Stimulated activated CD8-positive, alpha-beta memory T cell treated with anti-CD3 and anti-CD28 coated beads, Interleukin-4, amount 100 ng/mL, for 24 hours (primary cell): ENCODE results near the gene NCF4.

Experiments
- DNase-seq: peaks from one replicate; pipeline ENCODE4 v3.0.0-alpha.2; 2020; ENCODE audit warnings: low read depth

The NCF4 gene

GRCh38 chr22:36864454-36865215 lies 3.8 kb downstream of the NCF4 start:
- no peak for DNase-seq

- DNase-seq: no peak
These were observed 4.5 kb downstream of the NCF4 start for GRCh38 chr22:36865346-36865745.

GRCh38 chr22:36867695-36868094 lies 6.9 kb downstream of the NCF4 start:
- DNase-seq: no peak

- no peak for DNase-seq
These were observed 7.9 kb downstream of the NCF4 start for GRCh38 chr22:36868546-36869181.

DNA sequence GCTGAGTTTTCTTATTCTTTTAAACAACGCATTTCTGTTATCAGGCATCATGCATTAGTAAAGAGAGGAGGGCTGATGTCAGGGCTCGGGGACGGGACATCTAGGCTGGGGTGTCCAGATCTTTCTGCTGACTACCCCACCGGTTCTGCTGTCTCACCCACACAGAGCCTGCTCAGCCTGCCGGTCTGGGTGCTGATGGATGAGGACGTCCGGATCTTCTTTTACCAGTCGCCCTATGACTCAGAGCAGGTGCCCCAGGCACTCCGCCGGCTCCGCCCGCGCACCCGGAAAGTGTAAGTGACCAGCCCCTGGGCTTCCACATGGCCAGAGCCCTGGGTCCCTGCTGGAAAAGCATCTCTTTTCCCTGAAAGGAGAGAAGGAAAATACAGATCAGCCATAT lies 9.4 kb downstream of the NCF4 start:
- no peak for DNase-seq

- no peak for DNase-seq
These were observed 10.9 kb downstream of the NCF4 start for GRCh38 chr22:36871669-36872081.

GRCh38 chr22:36872084-36872483 lies 11.3 kb downstream of the NCF4 start:
- no peak for DNase-seq

GRCh38 chr22:36872866-36873498 lies 12.2 kb downstream of the NCF4 start:
- DNase-seq: no peak

DNA sequence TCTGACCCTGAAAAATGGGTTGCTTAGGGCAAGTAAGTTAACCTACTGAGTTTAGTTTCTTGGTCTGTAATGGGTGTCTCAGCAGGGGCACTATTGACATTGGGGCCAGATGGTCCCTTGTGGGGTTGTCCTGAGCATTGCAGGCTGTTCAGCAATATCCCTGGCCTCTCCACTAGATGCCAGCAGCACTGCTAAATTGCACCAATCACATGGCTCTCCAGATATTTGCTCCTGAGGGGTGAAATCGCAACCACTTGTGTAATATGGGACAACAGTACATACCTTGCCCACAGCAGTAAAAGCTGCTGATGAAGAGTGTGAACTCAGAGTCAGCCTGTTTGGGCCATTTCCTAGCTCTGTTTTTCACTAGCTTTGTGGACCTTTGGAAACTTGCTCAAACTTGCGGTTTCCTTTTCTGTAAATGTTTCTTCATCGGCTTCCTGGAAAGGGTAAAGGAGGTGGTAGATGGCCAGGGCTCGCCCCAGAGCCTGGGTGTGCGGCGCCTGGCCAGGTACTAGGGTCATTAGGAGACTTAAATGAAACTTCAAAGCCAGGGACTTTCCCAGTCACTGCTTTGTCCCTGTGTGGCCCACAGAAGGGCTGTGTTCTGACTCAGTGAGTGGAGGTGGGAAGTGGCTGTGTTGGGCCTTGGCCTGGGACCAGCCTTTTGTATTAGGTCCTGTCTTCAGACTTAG lies 13.0 kb downstream of the NCF4 start:
- DNase-seq: peak; percentile 15

DNA sequence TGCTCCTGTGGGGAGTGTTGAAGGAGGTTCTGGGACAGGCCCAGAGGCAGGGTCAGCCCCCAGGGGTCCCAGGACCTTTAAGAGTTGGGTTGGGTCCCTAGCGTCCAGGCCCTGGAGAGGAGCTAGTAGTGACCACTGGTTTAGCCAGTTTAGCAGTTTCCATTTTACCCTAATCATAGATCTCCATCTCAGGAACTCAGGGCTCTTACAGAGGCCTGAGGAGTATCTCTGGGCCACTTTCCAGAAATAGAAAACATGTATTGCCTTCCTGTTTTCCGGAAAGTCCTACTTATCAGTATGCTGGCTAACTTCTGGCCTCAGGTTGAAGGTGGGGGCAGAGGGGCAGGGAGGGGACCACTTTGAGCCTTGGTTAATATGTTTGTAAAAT lies 13.5 kb downstream of the NCF4 start:
- no peak for DNase-seq

DNA sequence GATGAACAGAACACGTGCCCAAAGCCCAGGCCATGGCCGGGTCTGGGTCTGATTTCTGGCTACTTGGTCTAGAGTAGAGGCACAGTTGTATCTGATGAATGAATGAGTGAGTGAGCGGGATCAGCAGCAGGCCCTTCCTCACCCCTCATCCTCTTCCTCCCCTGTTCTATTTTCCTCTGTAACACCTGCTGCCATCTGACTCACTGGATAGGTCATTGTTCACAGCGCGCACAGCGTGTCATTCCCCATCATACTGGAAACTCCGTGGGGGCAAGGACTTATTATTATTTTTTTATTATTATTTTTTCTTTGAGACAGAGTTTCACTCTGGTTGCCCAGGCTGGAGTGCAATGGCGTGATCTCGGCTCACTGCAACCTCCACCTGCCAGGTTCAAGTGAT lies 13.9 kb downstream of the NCF4 start:
- no peak for DNase-seq

DNA sequence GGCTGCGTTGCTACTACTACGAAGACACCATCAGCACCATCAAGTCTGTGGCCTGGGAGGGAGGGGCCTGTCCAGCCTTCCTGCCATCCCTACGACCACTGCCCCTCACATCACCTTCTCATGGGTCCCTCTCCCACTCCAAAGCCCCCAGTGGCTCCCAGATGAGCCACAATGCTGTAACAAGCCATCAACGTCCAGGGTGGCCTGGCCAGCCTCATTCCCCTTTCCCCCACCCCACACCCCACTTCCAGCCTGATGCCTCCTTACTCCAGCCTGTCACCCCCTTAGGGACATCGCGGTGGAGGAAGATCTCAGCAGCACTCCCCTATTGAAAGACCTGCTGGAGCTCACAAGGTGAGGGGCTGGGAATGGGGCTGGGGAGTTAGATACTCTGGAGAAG lies 14.9 kb downstream of the NCF4 start:
- no peak for DNase-seq

- no peak for DNase-seq
These were observed 19.0 kb downstream of the NCF4 start for GRCh38 chr22:36879775-36880174.

GRCh38 chr22:36881504-36882245 lies 20.9 kb downstream of the NCF4 start:
- DNase-seq: no peak

DNA sequence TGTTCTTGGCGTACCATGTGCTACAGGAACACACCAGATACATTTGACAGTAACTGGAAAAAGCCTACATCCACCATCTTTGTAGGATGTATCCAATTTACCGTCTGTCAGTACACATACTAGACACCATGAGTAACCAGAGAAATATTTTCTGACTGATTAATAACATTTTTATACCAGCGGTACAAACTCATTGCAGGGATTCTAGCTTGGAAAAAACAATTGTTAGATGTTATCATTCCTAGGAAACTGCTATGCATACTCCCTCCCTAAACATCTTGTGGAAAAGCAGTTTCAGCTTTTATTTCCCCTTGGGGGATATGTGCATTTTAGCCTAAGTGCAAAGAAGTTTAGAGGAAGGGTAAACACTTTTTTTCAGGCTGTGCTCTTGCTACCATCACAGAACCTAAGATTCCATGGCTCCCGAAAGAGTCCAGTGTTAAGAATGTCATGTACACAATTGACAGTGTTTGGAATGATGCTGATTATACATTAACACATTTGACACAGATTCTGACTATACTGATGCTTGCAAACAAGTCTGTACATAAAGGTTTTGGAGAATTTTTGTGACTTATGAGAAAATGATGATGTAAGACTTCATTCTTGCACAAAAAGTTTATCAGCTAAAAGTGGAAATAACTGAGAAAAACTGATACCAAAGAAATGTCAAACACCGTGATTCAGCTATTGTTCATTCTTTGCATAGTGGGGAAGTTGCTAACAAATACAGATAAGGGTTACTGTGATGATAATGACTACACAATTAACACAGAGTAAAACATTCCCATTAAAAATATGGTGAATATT lies 23.7 kb downstream of the NCF4 start:
- DNase-seq: no peak

- DNase-seq: no peak
These were observed 24.7 kb downstream of the NCF4 start for GRCh38 chr22:36885474-36885873.

- DNase-seq: no peak
These were observed 25.2 kb downstream of the NCF4 start for GRCh38 chr22:36886016-36886415.

- no peak for DNase-seq
These were observed 26.4 kb downstream of the NCF4 start for GRCh38 chr22:36887162-36887561.

GRCh38 chr22:36891646-36892045 lies 30.8 kb downstream of the NCF4 start:
- DNase-seq: no peak

DNA sequence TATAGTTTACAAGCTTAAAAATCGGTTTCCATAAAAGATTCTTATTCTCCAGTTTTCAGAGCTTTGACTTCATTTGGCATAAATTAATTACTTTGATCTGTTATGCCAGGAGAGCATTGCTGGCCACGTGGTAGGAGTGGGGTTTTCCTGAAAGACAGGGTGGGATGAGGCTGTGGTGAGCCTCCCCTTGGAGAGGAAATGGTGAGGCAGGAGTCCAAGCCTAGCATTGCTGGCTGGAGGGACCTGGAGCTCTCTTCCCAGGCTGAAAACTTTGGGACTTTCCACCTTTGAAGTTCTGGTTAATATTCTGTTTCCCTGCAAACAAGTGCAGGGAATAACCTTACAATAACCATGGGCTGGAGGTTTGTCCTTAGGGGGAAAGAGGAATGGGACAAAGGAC lies 31.5 kb downstream of the NCF4 start:
- DNase-seq: no peak

DNA sequence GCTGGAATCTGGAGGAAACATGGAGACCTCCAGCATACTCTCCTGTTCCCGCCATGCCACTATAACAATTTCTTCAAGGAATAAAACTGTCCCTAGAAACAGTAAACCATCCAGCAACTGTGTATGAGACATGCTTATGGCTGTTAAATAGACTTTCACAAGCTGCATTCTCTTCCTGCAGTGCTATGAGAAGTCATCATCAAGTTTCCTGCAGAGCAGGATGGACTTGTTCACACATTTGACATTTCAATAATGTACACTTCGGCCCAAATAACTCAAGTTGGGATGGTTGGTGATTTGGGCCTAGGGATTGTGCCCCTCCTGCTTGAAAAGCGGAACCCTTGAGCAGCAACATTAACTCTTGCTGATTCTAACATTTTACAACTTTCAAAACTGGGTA lies 32.5 kb downstream of the NCF4 start:
- DNase-seq: no peak
